ENCODE measurements around the gene ADK.
"Not testable (repeated sequence)": the region's sequence is repeated elsewhere in the genome, so short reads cannot be mapped to it uniquely, and the experiment has no call there.

The ADK gene

DNA sequence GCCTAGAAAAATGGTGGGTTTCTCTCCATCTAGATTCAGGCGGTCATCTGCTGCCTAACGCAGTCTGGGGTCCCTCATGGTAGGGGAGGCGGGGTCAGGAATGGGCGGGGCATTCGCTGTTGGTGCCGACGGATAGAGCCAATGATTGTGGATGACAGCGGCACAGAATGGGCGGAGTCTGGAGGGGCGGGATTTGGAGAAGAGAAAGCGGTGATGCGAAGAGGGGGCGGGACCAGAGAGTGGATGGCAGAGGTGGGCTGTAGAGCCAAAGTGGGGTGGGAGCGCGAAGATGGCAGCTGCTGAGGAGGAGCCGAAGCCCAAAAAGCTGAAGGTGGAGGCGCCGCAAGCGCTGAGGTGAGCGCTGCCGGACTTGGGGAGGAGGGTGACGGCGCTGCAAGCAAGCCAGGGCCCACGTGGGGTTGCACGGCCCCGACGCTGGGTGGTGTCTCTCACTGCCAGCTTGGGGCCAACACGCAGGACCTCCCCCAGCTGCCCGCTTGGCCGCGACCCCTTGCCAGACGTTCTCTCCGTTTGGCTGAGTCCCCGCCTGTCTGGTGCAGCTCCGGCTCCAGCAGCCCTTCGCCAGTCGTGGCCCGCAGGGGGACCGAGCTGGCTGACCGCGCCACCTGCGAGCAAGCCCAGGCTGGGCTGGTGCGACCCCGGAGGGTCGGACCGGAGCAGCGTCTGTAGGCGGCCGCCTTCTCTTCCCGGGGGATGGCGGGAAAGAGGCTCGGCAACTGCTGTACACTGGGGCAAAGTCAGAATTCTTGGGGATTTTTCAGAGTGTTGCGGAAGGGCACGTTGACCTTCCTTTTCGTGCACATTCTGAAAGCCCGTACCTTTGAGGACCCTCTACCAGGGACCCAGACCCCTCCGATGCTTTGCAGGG is at the start of gene ADK:
Gene ADK (plus strand): TSS at position 232 of the 889 bp plus-strand sequence. CDS start 58 bp downstream, at position 290.
- DNase-seq, result peak; percentile 87

DNA sequence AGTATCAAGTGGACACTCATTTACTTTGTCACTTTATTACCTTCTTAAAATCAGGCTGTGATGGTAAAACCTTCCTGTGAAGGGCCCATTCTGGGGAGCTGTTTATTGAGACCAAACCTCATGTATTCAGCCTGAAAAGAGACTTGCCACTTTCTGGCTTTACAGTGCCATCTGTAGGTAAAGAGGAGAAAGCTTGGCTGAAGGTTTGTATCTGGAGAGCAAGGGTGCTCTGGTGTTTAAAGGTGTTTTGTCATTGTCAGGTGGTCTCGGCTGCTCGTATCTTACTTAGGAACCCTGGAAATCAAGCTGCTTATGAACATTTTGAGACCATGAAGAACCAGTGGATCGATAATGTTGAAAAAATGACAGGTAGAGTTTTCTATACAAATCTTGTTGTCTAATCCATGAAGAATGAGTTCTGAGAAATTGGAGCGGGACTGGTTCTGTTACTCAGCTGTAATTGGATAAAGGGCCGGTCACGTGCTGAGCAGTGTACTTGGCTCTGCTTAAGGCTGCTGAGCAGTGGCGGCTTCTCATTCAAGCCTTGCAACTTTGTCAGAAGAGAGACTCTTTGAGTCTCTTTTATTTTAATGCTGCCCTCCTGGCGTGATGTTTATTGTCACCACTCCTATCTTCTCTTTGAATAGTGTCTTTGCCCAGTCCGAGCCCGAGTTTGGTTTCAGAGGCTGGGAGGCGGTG is 47.3 kb upstream of the ADK start:
- DNase-seq, result no peak

DNA sequence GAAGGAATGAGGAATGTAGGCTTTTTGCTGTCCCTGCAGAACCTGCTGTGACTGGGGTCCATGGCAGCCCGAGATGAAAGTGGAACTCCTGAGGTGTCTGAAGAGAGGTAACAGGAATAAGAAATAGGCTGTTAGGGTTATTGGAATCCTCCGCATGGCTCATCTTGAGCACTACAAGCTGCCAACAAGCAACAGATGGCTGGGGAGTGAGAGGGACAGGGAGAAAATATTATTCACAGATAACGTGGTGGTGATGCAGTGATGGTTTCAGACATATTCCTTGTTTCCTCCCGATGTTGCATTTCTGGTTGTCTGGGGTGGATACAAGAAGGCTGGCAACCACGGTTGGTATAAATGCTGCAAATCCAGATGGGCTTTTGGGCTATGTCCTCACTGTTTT is 46.5 kb upstream of the ADK start:
- no peak for DNase-seq

DNA sequence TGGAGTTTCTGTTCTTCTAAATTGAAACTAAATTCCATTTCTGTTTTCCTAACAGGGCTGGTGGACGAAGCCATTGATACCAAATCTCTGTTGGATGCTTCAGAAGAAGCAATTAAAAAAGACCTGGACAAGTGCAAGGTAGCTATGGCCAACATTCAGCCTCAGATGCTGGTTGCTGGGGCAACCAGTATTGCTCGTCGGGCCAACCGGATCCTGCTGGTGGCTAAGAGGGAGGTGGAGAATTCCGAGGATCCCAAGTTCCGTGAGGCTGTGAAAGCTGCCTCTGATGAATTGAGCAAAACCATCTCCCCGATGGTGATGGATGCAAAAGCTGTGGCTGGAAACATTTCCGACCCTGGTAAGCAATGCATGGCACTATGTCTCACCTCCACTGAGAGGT is 46.0 kb upstream of the ADK start:
- DNase-seq, result no peak

DNA sequence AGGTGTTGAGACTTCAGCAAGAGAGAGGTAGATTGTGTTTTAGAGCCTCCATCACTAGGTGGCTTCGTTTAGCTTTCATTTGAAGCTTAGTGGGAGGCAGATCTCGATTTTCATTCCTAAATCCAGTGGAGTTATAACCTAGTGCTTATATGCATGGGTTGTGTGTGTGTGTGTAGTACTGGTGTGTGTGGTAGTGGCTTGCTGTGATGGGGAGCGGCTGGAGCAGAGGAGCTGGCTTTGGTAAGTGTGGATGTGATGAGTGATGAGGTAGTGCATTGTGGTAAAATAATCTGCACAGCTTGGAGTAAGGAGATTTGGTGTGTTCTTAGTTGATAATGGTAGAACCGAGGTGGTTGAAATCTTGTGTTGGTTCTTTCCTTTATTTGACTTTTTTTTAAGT is 43.6 kb upstream of the ADK start:
- no peak for DNase-seq

DNA sequence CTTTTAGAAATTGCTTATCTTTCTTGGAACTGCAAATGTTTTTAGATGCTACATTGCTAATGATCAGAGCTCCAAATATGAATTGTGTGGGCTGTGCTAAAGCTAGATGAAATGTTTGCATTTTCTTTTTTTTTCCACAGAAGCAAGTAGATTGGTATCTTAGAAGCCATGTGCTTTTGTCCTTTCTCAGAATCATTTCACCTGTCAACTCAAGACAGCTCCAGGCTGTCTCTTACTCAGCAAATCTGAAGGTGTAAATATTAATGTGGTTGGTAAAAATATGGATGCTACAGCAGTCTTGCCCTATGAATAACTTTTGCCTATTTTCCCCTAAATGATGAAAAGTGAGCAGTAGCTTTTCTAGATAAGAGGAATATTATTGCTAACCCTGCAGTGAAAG is 41.6 kb upstream of the ADK start:
- DNase-seq, result peak; percentile 46

DNA sequence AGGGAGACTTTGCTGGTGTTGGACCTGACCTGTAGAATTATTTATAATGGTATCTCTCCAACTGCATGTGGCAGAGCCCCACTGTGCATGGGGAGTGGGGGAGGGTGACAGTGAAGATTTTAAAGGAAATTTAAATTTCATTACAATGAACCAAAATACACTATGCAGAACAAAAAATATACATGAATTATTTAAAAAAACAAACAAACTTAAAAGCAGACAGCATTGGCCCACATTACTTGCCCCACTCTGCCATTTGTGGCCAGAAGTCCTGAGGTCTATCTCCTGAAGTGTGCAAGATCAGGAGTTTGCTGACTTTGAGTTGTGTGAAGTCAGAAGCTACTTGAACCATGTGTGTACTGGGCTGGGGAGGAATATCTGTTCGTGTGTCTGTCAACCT is 40.9 kb upstream of the ADK start:
- DNase-seq, result no peak

DNA sequence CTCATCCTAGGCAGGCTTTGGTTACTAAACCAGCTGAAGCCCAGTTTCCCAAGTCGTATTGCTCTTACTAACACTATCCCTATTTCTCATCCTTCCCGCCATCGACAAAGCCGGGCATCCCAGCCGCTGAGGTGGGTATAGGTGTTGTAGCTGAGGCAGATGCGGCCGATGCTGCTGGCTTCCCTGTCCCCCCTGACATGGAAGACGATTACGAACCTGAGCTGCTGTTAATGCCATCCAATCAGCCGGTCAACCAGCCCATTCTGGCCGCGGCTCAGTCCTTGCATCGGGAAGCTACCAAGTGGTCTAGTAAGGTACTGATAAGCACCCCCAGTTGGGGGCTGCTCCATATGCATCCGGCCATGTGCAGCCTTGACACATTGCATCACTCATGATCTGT is 39.2 kb upstream of the ADK start:
- no peak for DNase-seq

DNA sequence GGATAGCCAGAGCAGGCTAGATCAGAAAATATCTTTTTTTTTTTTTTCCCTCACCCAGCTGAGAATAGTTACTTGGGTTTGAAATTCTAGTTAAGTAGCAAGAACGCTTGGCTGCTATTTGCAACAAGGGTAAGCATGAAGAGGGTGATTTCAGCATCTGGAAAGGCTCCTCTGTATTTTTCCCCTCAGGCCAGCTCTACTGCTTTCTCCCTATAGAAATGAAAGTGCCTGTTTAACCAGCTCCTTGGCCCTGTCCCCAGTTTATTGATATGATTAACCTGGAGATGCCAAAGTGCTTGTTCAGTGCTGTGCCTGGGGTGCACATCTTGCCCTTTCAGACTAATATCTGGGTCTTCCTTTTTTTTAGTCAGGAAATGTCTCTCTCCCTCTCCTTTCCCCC is 37.5 kb upstream of the ADK start:
- peak; percentile 71 for DNase-seq

DNA sequence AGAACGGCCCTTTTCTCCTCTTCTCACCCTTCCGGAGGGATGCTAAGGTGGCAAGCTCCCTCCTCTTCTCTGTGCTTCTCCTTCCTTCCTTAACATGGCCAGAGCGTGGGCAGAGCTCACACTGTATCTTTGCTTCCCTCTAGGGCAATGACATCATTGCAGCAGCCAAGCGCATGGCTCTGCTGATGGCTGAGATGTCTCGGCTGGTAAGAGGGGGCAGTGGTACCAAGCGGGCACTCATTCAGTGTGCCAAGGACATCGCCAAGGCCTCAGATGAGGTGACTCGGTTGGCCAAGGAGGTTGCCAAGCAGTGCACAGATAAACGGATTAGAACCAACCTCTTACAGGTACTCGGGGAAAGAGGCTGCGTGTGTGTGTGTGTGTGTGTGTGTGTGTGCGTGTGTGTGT is 37.0 kb upstream of the ADK start:
- DNase-seq, result peak; percentile 68

DNA sequence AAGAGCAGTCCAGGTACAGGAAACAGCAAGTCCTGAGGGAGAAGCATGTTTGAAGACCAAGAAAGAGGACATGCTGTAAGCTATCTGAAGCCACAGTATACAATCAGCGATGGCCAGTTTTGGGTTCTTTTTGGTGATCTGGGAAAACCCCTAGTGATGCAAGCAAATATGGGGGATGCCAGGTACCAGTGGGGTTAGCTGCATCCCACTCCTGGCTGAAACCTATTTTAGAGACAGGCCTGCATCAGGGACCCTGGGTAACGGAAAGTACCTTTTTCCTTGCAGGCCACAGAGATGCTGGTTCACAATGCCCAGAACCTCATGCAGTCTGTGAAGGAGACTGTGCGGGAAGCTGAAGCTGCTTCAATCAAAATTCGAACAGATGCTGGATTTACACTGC is 33.3 kb upstream of the ADK start:
- no peak for DNase-seq

DNA sequence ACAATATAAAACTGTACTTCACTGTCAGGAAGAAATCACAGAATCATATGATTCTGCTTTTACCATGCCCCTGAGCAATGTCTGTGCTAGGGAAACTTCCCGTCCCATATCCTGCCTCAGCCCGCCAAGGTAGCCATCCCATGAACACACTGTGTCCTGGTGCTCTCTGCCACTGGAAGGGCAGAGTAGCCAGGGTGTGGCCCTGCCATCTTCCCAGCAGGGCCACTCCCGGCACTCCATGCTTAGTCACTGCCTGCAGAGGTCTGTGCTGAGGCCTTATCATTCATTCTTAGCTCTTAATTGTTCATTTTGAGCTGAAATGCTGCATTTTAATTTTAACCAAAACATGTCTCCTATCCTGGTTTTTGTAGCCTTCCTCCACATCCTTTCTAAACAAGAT is 32.2 kb upstream of the ADK start:
- no peak for DNase-seq

DNA sequence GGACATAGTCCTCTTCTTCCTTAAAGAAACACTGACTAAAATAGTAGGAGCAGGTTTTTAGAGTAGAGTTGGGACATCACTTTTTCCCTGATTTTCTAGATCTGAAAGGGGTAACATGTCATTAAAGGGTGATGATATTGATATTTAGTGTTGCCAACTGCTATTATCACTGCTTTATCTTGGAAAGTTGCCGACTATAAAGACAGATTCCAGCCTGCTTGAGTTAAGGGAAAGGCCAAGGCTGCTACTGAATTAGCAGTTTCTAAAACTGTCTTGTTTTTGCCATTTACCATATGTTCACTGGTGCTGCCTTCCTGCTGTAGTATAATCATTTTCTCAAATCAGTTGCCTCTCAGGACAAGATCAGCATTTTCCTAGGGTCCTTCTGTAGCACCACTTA is 30.1 kb upstream of the ADK start:
- no peak for DNase-seq

DNA sequence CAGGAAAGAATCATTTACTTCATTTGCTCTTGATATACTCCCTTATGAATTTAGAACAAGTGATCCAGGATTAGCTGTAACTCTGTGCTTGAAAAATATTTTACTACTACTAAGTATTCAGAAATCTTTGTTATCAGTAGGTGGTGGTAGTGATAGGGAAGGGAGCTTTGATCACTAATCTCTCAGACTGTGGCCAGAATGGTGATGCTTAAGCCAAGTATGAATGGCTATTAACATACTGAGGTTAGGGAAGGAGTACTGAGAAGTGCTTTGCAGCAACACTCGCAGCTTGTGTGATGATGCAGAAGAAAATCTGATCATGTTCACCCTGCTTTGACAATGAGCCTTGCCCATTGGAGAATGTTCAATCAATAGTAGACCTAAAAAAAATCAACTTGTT is 29.7 kb upstream of the ADK start:
- DNase-seq, result no peak

DNA sequence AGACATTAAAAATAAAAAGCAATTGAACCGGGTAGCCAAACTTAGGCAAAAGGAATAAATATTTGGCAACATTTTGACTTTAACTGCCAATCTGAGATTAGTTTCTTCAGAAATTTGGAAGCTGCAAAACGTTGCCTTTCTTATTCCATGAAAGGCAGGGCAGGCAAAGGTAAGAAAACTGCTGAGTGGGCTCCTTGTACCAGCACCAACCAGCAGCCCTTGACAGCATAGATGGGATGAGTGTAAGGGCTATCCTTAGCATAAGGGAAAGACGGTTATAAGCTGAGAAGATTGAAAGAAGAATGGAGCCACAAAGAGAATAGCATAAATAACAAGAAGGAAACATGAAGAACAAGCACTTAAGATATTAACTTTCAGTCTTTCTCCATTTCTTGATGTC is 29.0 kb upstream of the ADK start:
- no peak for DNase-seq

DNA sequence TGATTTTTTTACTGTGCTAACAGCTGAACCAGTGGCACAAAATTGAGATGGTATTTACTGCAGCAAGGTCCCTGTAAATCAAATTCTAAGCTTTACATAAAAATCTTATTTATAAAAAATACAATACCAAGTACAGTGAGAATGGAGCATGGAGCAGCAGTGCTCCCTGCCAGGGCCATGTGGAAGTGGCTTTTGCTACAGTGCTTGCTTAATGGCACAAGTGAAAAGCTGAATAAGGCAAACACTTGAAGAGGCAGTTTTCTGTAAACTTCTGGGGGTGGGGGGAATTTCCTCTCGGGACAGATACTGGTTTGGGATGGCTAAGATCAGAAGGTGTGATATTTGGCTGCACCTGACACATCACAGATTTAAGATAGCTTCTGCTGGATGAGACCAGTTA is 27.9 kb upstream of the ADK start:
- DNase-seq, result no peak

DNA sequence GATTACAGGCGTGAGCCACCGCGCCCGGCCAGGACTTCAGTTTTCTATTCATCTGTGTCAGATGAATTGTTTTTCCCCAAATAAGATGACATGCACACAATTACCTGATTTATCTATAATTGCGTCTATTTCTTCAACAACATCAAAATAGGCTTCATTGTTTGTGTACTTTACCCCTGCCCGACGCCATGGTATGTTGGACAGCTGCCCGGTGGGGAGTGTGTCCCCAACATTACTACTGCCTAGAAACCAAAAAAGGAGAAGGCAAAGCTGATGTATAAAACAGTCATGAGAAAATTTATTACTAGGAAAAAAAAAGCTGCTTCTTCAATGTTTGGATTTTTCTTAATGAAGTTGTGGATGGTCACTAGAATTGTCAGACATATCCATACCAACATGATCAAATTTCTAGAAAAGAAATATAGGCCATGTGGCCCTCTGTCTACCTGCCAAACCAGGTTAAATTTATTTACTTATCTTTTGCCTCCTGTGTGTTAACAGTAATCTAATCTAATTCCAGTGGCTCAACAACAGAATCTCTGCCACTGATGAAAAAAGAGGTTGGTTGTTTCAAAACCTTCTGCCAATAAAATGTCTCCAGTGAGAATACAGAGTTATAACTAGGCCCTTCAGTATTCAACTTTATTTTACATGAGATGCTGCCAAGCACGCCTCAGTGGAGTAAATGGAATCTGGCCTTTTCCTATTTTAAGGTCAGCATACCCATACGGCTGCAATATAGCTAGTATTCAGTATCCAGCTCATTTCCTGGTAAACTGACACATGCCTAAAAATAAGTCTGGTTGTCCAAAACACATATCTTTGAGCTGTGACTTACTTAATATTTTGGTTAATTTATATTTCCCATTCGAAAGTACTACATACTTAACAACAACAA is 16.8 kb upstream of the ADK start:
- DNase-seq, result no peak

DNA sequence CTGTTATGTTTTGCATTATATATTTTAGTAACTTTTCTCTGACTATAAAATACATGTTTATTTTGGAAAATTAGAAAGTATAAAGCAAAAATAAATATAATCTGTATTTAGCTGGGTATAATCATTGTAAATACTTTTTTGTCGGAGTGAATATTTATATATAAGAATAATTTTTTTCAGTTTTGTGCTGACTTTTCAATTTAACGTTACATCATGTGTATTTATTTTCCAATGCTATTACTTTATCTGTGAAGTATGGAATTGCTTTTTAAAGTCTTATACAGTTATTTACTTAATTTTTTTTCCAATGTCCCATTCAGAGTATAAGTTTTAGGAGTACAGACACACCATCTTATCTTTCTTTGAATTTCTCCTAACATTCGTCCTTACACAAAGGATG is 15.6 kb upstream of the ADK start:
- DNase-seq, result no peak

DNA sequence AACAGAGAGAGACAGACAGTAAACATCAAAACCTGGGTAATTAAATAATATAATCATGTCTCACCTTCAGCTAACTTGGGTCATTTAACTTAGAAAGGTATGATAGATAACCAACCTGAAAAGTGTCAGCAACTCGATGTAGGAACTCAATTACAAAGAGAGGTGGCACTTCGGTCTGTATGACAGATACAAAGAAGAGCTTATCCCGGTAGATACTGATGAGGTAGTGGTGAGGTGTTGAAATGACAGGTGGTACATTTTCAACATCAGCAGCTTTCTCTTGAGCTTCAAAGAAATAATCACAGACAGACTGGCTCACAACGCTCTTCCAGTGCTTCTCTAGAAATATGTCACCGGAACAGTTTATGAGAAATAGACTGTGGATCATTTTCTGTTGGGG is 13.0 kb upstream of the ADK start:
- no peak for DNase-seq

DNA sequence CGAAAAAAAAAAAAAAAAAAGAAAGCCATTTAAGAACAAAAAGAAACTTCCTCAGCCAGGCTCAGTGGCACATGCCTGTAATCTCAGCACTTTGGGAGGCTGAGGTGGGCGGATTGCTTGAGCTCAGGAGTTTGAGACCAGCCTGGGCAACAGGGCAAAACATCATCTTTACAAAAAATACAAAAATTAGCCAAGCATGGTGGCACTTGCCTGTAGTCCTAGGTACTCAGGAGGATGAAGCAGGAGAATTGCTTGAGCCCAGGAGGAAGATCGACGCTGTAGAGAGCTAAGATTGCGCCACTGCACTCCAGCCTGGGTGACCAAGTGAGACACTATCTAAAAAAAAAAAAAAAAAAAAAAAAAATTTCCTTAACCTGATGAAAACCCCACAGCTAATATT is 12.4 kb upstream of the ADK start:
- DNase-seq, result not testable (repeated sequence)

DNA sequence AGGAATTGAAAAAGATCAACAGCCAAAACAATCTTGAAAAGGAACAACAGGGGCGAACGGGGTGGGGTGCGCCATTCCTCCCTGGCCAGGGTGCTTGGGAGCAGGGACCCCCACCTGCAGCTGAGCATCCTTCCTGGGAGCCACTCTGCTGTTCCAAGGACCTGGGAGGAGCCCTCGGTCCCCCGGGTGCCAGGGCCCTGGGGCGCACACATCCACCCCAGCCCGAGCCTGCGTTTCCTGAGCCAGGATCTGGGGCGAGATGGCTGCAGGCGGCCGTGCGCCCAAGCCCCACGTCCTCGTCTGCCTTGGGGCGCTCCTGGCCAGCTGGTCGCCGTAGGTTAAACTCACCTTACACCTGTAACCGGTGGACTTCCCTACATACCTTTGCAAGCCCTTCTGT is 11.0 kb upstream of the ADK start:
- no peak for DNase-seq

DNA sequence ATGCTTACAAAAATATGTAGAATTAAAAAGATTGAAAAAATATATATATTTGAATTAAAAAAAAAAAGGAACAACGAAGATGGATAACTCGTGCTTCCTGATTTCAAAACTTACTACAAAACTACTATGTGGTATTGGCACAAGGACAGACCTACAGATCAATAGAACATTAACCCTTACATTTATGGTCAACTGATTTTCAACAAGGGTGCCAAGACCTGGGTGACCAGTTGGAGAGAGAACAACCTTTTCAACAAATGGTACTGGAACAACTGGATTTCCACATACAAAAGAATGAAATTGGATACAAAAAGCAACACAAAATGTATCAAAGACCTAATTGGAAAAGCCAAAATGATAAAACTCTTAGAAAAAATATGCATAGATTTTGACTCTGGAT is 10.5 kb upstream of the ADK start:
- DNase-seq, result no peak

DNA sequence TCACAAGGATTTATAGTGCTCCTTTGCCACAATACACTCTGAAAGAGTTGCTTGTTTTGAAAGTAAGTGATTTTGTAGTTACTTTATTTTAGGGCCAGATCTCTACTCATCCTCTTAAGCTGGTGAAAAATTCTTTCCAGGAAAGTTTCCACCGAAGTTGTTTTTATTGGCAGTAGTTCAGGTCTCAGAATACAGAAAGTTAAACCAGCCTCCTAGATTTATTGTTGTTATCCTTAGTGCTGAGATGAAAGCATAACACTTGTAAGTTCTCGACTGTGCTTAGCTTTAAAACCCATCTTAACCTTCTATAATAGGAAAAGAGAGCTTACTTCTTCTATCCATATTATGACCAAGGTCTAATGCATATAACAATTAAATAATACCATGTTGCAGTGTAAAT is 5.9 kb upstream of the ADK start:
- DNase-seq, result no peak

DNA sequence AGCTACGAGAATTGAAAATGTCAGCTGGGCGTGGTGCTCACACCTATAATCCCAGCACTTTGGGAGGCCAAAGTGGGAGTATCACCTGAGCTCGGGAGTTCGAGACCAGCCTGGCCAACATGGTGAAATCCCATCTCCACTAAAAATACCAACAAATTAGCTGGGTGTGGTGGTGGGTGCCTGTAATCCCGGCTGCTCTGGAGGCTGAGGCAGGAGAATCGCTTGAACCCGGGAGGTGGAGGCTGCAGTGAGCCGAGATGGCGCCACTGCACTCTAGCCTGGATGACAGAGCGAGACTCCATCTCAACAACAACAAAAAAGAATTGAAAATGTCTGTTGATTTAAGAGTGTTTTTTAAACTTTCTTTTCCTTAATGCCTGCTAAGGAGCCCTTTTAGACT is 4.0 kb upstream of the ADK start:
- not testable (repeated sequence) for DNase-seq

All from DMS79 treated with DMSO at 0.1 percent for 48 hours (cell line).